T-cell (primary cell): ENCODE results near the gene NDUFS5. TPM values are rescaled to one million over a fixed set of nuclear protein-coding genes. Genes with fewer than 3 reads are reported as not detected.

Source experiments
- ATAC-seq, 4 experiments: fragments of 200-7000 bp in 3 of 4; fragments of 150-1000 bp in 1 of 4; cut with Tn5 transposase; replicated peaks in 1 of 4; 1 replicate in 3 of 4; 2 replicates in 1 of 4; pipeline ENCODE4 v1.10.0; 2021; ENCODE audit warnings: moderate library complexity in 3 of 4, mild to moderate bottlenecking in 2 of 4, moderate number of reproducible peaks in 1 of 4
- CTCF ChIA-PET, 2 donors: fragments of 300-600 bp; sonication (Branson Sonifier 250); formaldehyde crosslinking; loops; one replicate each; lab custom pipeline; 2022; ENCODE audit warnings: antibody characterized with exemption in 2 of 2; lab: Charles Lee
- POLR2A ChIA-PET, 2 donors: fragments of 300-600 bp; sonication (Branson Sonifier 250); formaldehyde crosslinking; loops; one replicate each; lab custom pipeline; 2022; ENCODE audit warnings: antibody characterized with exemption in 2 of 2; lab: Charles Lee
- DNase-seq, 35 experiments: peaks; one replicate each; pipeline versions ENCODE4 v3.0.0 to v3.0.0-alpha.2; 2013 to 2023
- H3K27ac ChIP-seq: one replicate; pipeline ENCODE4 v1.5.1; 2013; ENCODE audit warnings: low read length
- H3K27me3 ChIP-seq, 2 experiments: replicated peaks in 1 of 2; 1 replicate in 1 of 2; 2 replicates in 1 of 2; pipeline versions ENCODE4 v1.6.1 to v1.7.0; 2013; ENCODE audit warnings: low read length in 1 of 2, mixed read lengths in 1 of 2; ENCODE audit not compliant: control insufficient read depth in 2 of 2, insufficient read depth in 2 of 2; ENCODE audit errors: extremely low read depth in 1 of 2
- H3K36me3 ChIP-seq, 2 donors: 1 replicate in 1 of 2; 2 replicates in 1 of 2; pipeline versions ENCODE4 v1.6.1 to v1.7.0; 2013; ENCODE audit warnings: low read length in 1 of 2; ENCODE audit not compliant: control insufficient read depth in 2 of 2, insufficient read depth in 1 of 2; ENCODE audit errors: extremely low read depth in 1 of 2
- H3K4me1 ChIP-seq, 2 experiments: 1 replicate in 1 of 2; 2 replicates in 1 of 2; pipeline versions ENCODE4 v1.6.1 to v1.7.0; 2013; ENCODE audit warnings: low read length in 2 of 2, mixed read lengths in 1 of 2; ENCODE audit not compliant: insufficient read depth in 2 of 2, control insufficient read depth in 1 of 2; ENCODE audit errors: extremely low read depth in 1 of 2
- H3K4me3 ChIP-seq, 2 donors: 1 replicate in 1 of 2; 2 replicates in 1 of 2; pipeline versions ENCODE4 v1.5.1 to v1.7.0; 2013; ENCODE audit warnings: mild to moderate bottlenecking in 2 of 2, low read length in 1 of 2, moderate library complexity in 1 of 2; ENCODE audit not compliant: control insufficient read depth in 1 of 2; ENCODE audit errors: extremely low read depth in 1 of 2
- H3K9me3 ChIP-seq: 2 replicates; pipeline ENCODE4 v1.7.0; 2013
- H3K27ac Mint-ChIP-seq, 2 donors: one replicate each; pipeline ENCODE4 v1.8.0; 2020 to 2021; ENCODE audit warnings: mild to moderate bottlenecking in 2 of 2, mixed read lengths in 2 of 2
- H3K27me3 Mint-ChIP-seq, 2 donors: one replicate each; pipeline ENCODE4 v1.8.0; 2021 to 2022; ENCODE audit warnings: mixed read lengths in 2 of 2
- H3K36me3 Mint-ChIP-seq: one replicate; pipeline ENCODE4 v1.8.0; 2021; ENCODE audit warnings: mixed read lengths
- H3K4me1 Mint-ChIP-seq, 3 donors: one replicate each; pipeline ENCODE4 v1.8.0; 2020 to 2022; ENCODE audit warnings: mixed read lengths in 3 of 3, mild to moderate bottlenecking in 1 of 3
- H3K4me3 Mint-ChIP-seq, 3 donors: one replicate each; pipeline ENCODE4 v1.8.0; 2020 to 2022; ENCODE audit warnings: mild to moderate bottlenecking in 3 of 3, mixed read lengths in 3 of 3, moderate library complexity in 3 of 3
- H3K9me3 Mint-ChIP-seq, 3 donors: one replicate each; pipeline ENCODE4 v1.8.0; 2020 to 2022; ENCODE audit warnings: mixed read lengths in 3 of 3
- WGBS: methylation state at CpG from one replicate; pipeline ENCODE4 v1.1.5; 2013; ENCODE audit warnings: missing lambda C conversion rate; ENCODE audit not compliant: insufficient coverage; 5-methylcytosine and 5-hydroxymethylcytosine counted together
- total RNA-seq, 35 experiments: library from RNA in 6 of 35; stranded (reverse) in 6 of 35; fragments of 120-200 nt in 1 of 35; gene quantifications; one replicate each; pipeline versions ENCODE4 v1.2.1 to v1.2.4 and lab custom pipeline; 2013 to 2026

Gene NDUFS5
- total RNA-seq, 5 donors from 2014 or later (not counting 1 experiment from before 2014, with no cell fraction given): 95.3 to 120 (median 101) TPM

- POLR2A ChIA-PET: no interaction called here
- H3K9me3 Mint-ChIP-seq: no peaks in the 10 kb centered on the region
- 96% methylated on average over 11 of the region's 17 CpGs for WGBS
- no peak overlapping the region for H3K4me3 Mint-ChIP-seq
- no peaks in the 10 kb centered on the region for H3K36me3 Mint-ChIP-seq
- CTCF ChIA-PET: no interaction called here
- Histone ChIP-seq H3K4me1 (peaks cover 0 to 11% of the 10 kb centered on the region in 2 experiments), H3K4me3 (no peak overlapping the region), H3K27me3 (peaks cover 9 to 43% of the 10 kb centered on the region in 2 experiments), H3K27ac (no peak overlapping the region), H3K9me3 (no peaks in the 10 kb centered on the region), H3K36me3 (no peaks in the 10 kb centered on the region)
- DNase-seq (no peak), ATAC-seq (no peak)
- peaks cover 4 to 16% (median 13%) of the 10 kb centered on the region in 3 donors for H3K4me1 Mint-ChIP-seq
- peaks cover 29 to 31% of the 10 kb centered on the region in 2 donors for H3K27me3 Mint-ChIP-seq
- H3K27ac Mint-ChIP-seq: no peak overlapping the region
Observed at GRCh38 chr1:39084191-39084590, 58.0 kb downstream of the NDUFS5 start.

Other genes starting within 250 kb of the NDUFS5 start
- gene RRAGC, start 166.6 kb upstream of the NDUFS5 start, total RNA-seq: 10 to 100 TPM; 14.8 to 22.1 (median 18.8) TPM
- gene MYCBP, start 153.0 kb upstream of the NDUFS5 start, total RNA-seq: 10 to 100 TPM in 4 of 5 donors, 1 to 10 TPM in 1; 7.0 to 19.4 (median 17.2) TPM
- not detected for gene GJA9, start 144.8 kb upstream of the NDUFS5 start, total RNA-seq
- not detected for gene RHBDL2, start 84.5 kb upstream of the NDUFS5 start, total RNA-seq
- 10 to 100 TPM; 62.7 to 79.8 (median 72.7) TPM for gene AKIRIN1, start 35.1 kb upstream of the NDUFS5 start, total RNA-seq
- 100 to 1,000 TPM; 232 to 596 (median 258) TPM for gene MACF1, start 178.3 kb downstream of the NDUFS5 start, total RNA-seq